Kidney epithelial cell (primary cell): ENCODE results near the gene OPCML. TPM values are rescaled to one million over a fixed set of nuclear protein-coding genes. Genes with fewer than 3 reads are reported as not detected.

Experiments used
- DNase-seq: peaks from one replicate; pipeline ENCODE4 v3.0.0-alpha.2; 2010; ENCODE audit warnings: low read depth
- H3K27me3 ChIP-seq: 2 replicates; pipeline ENCODE4 v1.6.0; 2011; ENCODE audit warnings: low read length; ENCODE audit not compliant: control insufficient read depth, insufficient read depth
- H3K36me3 ChIP-seq: 2 replicates; pipeline ENCODE4 v1.5.1; 2011; ENCODE audit warnings: low read length; ENCODE audit not compliant: control insufficient read depth, insufficient read depth
- H3K4me3 ChIP-seq: 2 replicates; pipeline ENCODE4 v1.5.1; 2011; ENCODE audit warnings: low read depth, mild to moderate bottlenecking, control low read depth, low read length
- CTCF ChIP-seq: IDR thresholded peaks from 2 replicates; pipeline ENCODE4 v1.5.1; 2011; ENCODE audit warnings: mild to moderate bottlenecking, moderate library complexity, low read length, control low read depth, inconsistent platforms; ENCODE audit not compliant: insufficient read depth, poor library complexity, severe bottlenecking
- total RNA-seq: library from RNA; depleted of rRNA; stranded (reverse); fragments of >200 nt; gene quantifications from 2 replicates; pipeline ENCODE4 v1.2.3, GENCODE V29; 2015

Gene OPCML
- total RNA-seq, 1 donor from 2014 or later = under 0.01 TPM

GRCh38 chr11:132450631-132451030 lies 1081.7 kb downstream of the OPCML start:
- DNase-seq = no peak
- Histone ChIP-seq H3K4me3 (no peak overlapping the region), H3K36me3 (no peaks in the 10 kb centered on the region), H3K27me3 (no peaks in the 10 kb centered on the region)
- no peak for TF ChIP-seq CTCF

- H3K4me3 ChIP-seq = no peak overlapping the region
- TF ChIP-seq CTCF = no peak
- no peaks in the 10 kb centered on the region for H3K36me3 ChIP-seq
- no peak for DNase-seq
- no peaks in the 10 kb centered on the region for H3K27me3 ChIP-seq
Observed at GRCh38 chr11:132448334-132448995, 1083.8 kb downstream of the OPCML start.

- TF ChIP-seq CTCF = no peak
- Histone ChIP-seq H3K36me3 (no peaks in the 10 kb centered on the region), H3K4me3 (no peak overlapping the region), H3K27me3 (peaks cover 4% of the 10 kb centered on the region)
- DNase-seq = no peak
Observed at GRCh38 chr11:132447761-132448160, 1084.5 kb downstream of the OPCML start.

- Histone ChIP-seq H3K27me3 (peaks cover 4% of the 10 kb centered on the region), H3K36me3 (no peaks in the 10 kb centered on the region), H3K4me3 (no peak overlapping the region)
- TF ChIP-seq CTCF = no peak
- no peak for DNase-seq
Observed at GRCh38 chr11:132445859-132446291, 1086.4 kb downstream of the OPCML start.

- DNase-seq = no peak
- Histone ChIP-seq H3K27me3 (peaks cover 4% of the 10 kb centered on the region), H3K36me3 (no peaks in the 10 kb centered on the region), H3K4me3 (no peak overlapping the region)
- TF ChIP-seq CTCF = no peak
Observed at GRCh38 chr11:132444911-132445310, 1087.4 kb downstream of the OPCML start.

GRCh38 chr11:132439711-132440255 lies 1092.5 kb downstream of the OPCML start:
- DNase-seq = no peak
- peaks cover 4% of the 10 kb centered on the region for H3K27me3 ChIP-seq
- H3K36me3 ChIP-seq = no peaks in the 10 kb centered on the region
- no peak overlapping the region for H3K4me3 ChIP-seq
- TF ChIP-seq CTCF = no peak
